GM12878 (cell line): ENCODE measurements around the gene U2AF2. TPM values are rescaled to one million over a fixed set of nuclear protein-coding genes. Genes with fewer than 3 reads are reported as not detected.
A peak's percentile ranks its signal among the peaks of the same experiment; 100 is the strongest.

Experiments
- ATF2 ChIP-seq: IDR thresholded peaks from 2 replicates; pipeline ENCODE4 v1.6.1; 2012; ENCODE audit warnings: low read length, inconsistent platforms
- BCL11A ChIP-seq: IDR thresholded peaks from 2 replicates; pipeline ENCODE4 v1.6.1; 2011; ENCODE audit warnings: low read depth, low read length
- CHD1 ChIP-seq: IDR thresholded peaks from 2 replicates; pipeline ENCODE4 v1.6.1; 2012; ENCODE audit warnings: low read depth, low read length, improper control_type of control experiment
- CTCF ChIP-seq, 3 experiments: IDR thresholded peaks in 2 of 3; conservative IDR thresholded peaks in 1 of 3; 2 replicates each; pipeline ENCODE4 v1.5.1; 2011; ENCODE audit warnings: low read depth in 3 of 3, low read length in 3 of 3, mild to moderate bottlenecking in 3 of 3, control low read depth in 2 of 3, moderate library complexity in 2 of 3, inconsistent platforms in 1 of 3, mixed read lengths in 1 of 3; ENCODE audit not compliant: control insufficient read depth in 2 of 3, insufficient read depth in 1 of 3; ENCODE audit errors: extremely low read depth in 1 of 3
- E2F4 ChIP-seq: IDR thresholded peaks from 2 replicates; pipeline ENCODE4 v1.6.1; 2012; ENCODE audit warnings: low read depth, low read length, improper control_type of control experiment
- E2F8 ChIP-seq: fragments of 450-650 bp; IDR thresholded peaks from 2 replicates; pipeline ENCODE4 v1.6.1; 2018; ENCODE audit warnings: mild to moderate bottlenecking, low read depth, moderate library complexity; ENCODE audit not compliant: partially characterized antibody
- EP300 ChIP-seq, 2 experiments: fragments of 150-350 bp in 1 of 2; IDR thresholded peaks; 2 replicates each; pipeline ENCODE4 v1.6.1; 2011 to 2012; ENCODE audit warnings: low read depth in 2 of 2, low read length in 2 of 2, borderline replicate concordance in 1 of 2, improper control_type of control experiment in 1 of 2, inconsistent platforms in 1 of 2; ENCODE audit not compliant: control insufficient read depth in 1 of 2
- ESRRA ChIP-seq: IDR thresholded peaks from 2 replicates; pipeline ENCODE4 v1.6.1; 2012; ENCODE audit warnings: mild to moderate bottlenecking, low read length, improper control_type of control experiment
- EZH2 ChIP-seq: IDR thresholded peaks from 2 replicates; pipeline ENCODE4 v1.6.1; 2012; ENCODE audit warnings: low read depth, mild to moderate bottlenecking, control low read depth, inconsistent platforms, low read length, borderline replicate concordance; ENCODE audit not compliant: control insufficient read depth
- FOXM1 ChIP-seq: IDR thresholded peaks from 2 replicates; pipeline ENCODE4 v1.6.1; 2012; ENCODE audit warnings: low read depth, mild to moderate bottlenecking, inconsistent platforms, low read length, moderate library complexity
- HSF1 ChIP-seq: fragments of 150-350 bp; IDR thresholded peaks from 2 replicates; pipeline ENCODE4 v1.6.1; 2014; ENCODE audit warnings: mild to moderate bottlenecking, low read depth, low read length
- IKZF1 ChIP-seq: fragments of 450-650 bp; conservative IDR thresholded peaks from 2 replicates; pipeline ENCODE4 v1.6.1; 2017; ENCODE audit warnings: antibody characterized with exemption, mild to moderate bottlenecking
- KDM1A ChIP-seq: fragments of 200-600 bp; sonication (generic); IDR thresholded peaks from 2 replicates; pipeline ENCODE4 v1.6.1; 2016; ENCODE audit warnings: borderline replicate concordance
- KLF5 ChIP-seq: fragments of 450-650 bp; IDR thresholded peaks from 2 replicates; pipeline ENCODE4 v1.6.1; 2014; ENCODE audit warnings: mild to moderate bottlenecking; ENCODE audit not compliant: partially characterized antibody
- MEF2A ChIP-seq: IDR thresholded peaks from 2 replicates; pipeline ENCODE4 v1.6.1; 2011; ENCODE audit warnings: low read depth, mild to moderate bottlenecking, low read length, moderate library complexity; ENCODE audit not compliant: insufficient read depth
- MTA2 ChIP-seq: fragments of 450-650 bp; IDR thresholded peaks from 2 replicates; pipeline ENCODE4 v1.6.1; 2016; ENCODE audit warnings: low read depth, mild to moderate bottlenecking, moderate library complexity
- NFXL1 ChIP-seq: fragments of 450-650 bp; IDR thresholded peaks from 2 replicates; pipeline ENCODE4 v1.6.1; 2017; ENCODE audit warnings: antibody characterized with exemption, mild to moderate bottlenecking, borderline replicate concordance
- NR2C1 ChIP-seq: fragments of 450-650 bp; IDR thresholded peaks from 2 replicates; pipeline ENCODE4 v1.6.1; 2017; ENCODE audit warnings: antibody characterized with exemption, mild to moderate bottlenecking, moderate library complexity
- SREBF1 ChIP-seq: IDR thresholded peaks from 2 replicates; pipeline ENCODE4 v1.6.1; 2012; ENCODE audit warnings: mild to moderate bottlenecking, low read length
- TBL1XR1 ChIP-seq: IDR thresholded peaks from 2 replicates; pipeline ENCODE4 v1.6.1; 2012; ENCODE audit warnings: low read depth, low read length, improper control_type of control experiment
- TCF12 ChIP-seq: IDR thresholded peaks from 2 replicates; pipeline ENCODE4 v1.6.1; 2011; ENCODE audit warnings: low read depth, mild to moderate bottlenecking, low read length
- ZNF217 ChIP-seq: fragments of 450-650 bp; IDR thresholded peaks from 2 replicates; pipeline ENCODE4 v1.6.1; 2017; ENCODE audit warnings: antibody characterized with exemption, mild to moderate bottlenecking
- polyA plus RNA-seq, 11 experiments: library from polyadenylated mRNA; depleted of rRNA in 4 of 11; unstranded in 6 of 11; stranded (reverse) in 5 of 11; fragments of >200 nt; fragmentation: Nextera tagmentation in 4 of 11; fragmentation: Illumina TruSeq in 1 of 11; extraction: Ambion mirVana in 4 of 11; extraction: Trizol in 1 of 11; gene quantifications; 1 replicate in 1 of 11; 2 replicates in 10 of 11; pipeline versions ENCODE4 v1.2.1 to v1.2.3, GENCODE V29; 2011 to 2016; ENCODE audit warnings: inconsistent platforms in 2 of 11, missing spikeins in 2 of 11, low read depth in 1 of 11
- total RNA-seq, 4 experiments: library from RNA; depleted of rRNA in 3 of 4; stranded (reverse); fragments of >200 nt in 3 of 4; fragmentation: Illumina TruSeq in 1 of 4; extraction: Trizol in 1 of 4; gene quantifications; 2 replicates each; pipeline versions ENCODE4 v1.2.1 to v1.2.3, GENCODE V29; 2013 to 2021

Gene U2AF2
- total and polyA plus RNA-seq, 10 of the 15 experiments (the other 5 are each of a cell fraction or from before 2014, with no cell fraction given): 3.0 to 338 (median 130) TPM

- no peak for TF ChIP-seq HSF1
- TF ChIP-seq SREBF1: no peak
- peak; percentile 86 for TF ChIP-seq NR2C1
- TF ChIP-seq ESRRA: peak; percentile 59; the same call in 1 of the 2 replicates
- TF ChIP-seq TCF12: peak; percentile 55; the same call in 1 of the 2 replicates
- peak; percentile 94 for TF ChIP-seq IKZF1
- TF ChIP-seq KDM1A: no peak
- TF ChIP-seq CHD1: no peak
- TF ChIP-seq E2F8: no peak
- no peak for TF ChIP-seq E2F4
- TF ChIP-seq FOXM1: peak; percentile 73; the same call in 1 of the 2 replicates
- no peak for TF ChIP-seq NFXL1
- TF ChIP-seq EP300 (IDR thresholded peaks at IDR 0.05; ENCODE audit: borderline replicate concordance in 1 of 2, control insufficient read depth in 1 of 2, low read depth in 2 of 2, low read length in 2 of 2): peak; percentile 60 to 64; a peak in 2 of 4 replicates
- TF ChIP-seq MEF2A: peak; percentile 75; the same call in 1 of the 2 replicates
- peak; percentile 8 to 50 (median 48); a peak in 3 of 6 replicates for TF ChIP-seq CTCF (IDR thresholded peaks at IDR 0.05 in 2 of 3, conservative IDR thresholded peaks at IDR 0.05 in 1 of 3; ENCODE audit: control insufficient read depth in 2 of 3, extremely low read depth in 1 of 3, insufficient read depth in 1 of 3, low read depth in 3 of 3, low read length in 3 of 3)
- no peak; the same call in 1 of the 2 replicates for TF ChIP-seq BCL11A
- peak; percentile 85 for TF ChIP-seq ZNF217
- TF ChIP-seq KLF5: peak; percentile 82
- peak; percentile 91 for TF ChIP-seq TBL1XR1
- no peak for TF ChIP-seq EZH2
- peak; percentile 64; the same call in 1 of the 2 replicates for TF ChIP-seq MTA2
- TF ChIP-seq ATF2: 0 out of 2 replicates have a peak, but pooled peaks have one; percentile 36
Observed at GRCh38 chr19:55678121-55678671, 23.4 kb downstream of the U2AF2 start (continued).
